NCI-H345 treated with DMSO at 0.1 percent for 48 hours (cell line): Measurements from ENCODE around the gene STK32B.
"Not testable (repeated sequence)": the region's sequence is repeated elsewhere in the genome, so short reads cannot be mapped to it uniquely, and the experiment has no call there.

ENCODE experiments used
- DNase-seq: peaks from one replicate; lab custom pipeline; 2025; ENCODE audit not compliant: unreplicated experiment; lab: John Stamatoyannopoulos, UW

The STK32B gene

DNA sequence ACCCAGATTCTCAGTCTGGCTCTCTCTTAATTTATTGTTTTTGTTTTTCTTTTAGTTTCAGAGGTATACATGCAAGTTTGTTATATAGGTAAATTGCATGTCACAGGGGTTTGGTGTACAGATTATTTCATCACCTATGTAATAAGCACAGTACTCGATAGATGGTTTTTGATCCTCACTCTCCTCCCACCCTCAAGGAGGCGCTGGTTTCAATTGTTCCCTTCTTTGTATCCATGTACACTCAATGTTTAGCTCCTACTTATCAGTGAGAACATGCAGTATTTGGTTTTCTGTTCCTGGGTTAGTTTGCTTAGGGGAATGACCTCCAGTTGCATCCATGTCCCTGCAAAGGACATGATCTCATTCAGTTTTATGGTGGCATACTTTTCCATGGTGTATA, 198.4 kb downstream of the STK32B start:
- no peak for DNase-seq

DNA sequence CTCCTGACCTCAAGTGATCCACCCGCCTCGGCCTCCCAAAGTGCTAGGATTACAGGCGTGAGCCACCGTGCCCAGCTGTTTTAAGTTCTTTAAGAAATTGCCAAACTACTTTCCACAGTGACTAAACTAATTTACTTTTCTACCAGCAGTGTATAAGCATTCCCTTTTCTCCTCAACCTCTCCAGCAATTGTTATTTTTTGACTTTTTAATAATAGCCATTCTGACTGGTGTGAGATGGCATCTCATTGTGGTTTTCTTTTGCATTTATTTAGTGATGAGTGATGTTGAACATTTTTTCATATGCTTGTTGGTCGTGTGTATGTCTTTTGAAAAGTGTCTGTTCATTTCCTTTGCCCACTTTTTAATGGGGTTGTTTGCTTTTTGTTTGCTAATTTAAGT, 199.3 kb downstream of the STK32B start:
- not testable (repeated sequence) for DNase-seq

GRCh38 chr4:5256421-5256820, 205.1 kb downstream of the STK32B start:
- no peak for DNase-seq

- no peak for DNase-seq
These were observed 205.8 kb downstream of the STK32B start for GRCh38 chr4:5257086-5257485.

DNA sequence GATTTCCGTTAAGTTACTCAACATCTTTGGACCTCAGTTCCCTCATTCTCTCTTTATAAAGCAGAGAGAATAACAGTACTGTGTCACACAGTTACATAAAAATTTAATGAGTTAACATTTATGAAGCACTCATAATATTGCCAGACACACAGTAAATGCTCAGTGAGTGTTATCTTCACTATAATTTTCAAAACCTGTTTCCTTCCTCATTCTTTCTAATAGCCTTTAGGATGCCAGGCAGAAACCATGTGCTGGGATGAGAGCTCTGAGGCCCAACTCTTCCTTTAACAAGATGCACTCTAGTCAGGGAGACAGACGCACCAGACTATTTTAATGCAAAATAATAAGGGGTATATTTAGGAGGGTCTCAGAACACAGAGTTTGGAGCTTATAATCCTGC, 208.2 kb downstream of the STK32B start:
- no peak for DNase-seq

DNA sequence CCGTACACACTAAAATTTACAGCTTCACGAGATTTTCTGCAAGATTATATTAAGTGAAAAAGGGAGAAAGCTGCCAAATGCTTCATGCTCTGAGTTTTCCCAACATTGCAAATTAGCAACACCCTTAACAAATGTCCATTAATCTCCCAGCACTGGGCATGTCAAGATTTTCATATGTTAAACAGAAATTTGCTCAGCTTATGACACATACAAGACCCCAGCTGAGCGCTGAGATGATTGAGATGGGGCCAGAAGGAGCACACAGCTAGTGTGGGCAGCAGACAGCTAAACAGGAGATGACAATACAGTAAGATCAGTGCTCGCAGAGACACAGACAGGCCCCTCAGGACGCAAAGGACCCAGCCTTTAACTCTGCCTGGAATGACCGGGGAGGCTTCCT, 208.8 kb downstream of the STK32B start:
- DNase-seq = no peak

- DNase-seq = no peak
These were observed 210.6 kb downstream of the STK32B start for GRCh38 chr4:5261866-5262265.

- no peak for DNase-seq
These were observed 215.7 kb downstream of the STK32B start for GRCh38 chr4:5266991-5267390.

GRCh38 chr4:5267408-5267807, 216.1 kb downstream of the STK32B start:
- no peak for DNase-seq

- DNase-seq = no peak
These were observed 225.3 kb downstream of the STK32B start for GRCh38 chr4:5276475-5277075.

DNA sequence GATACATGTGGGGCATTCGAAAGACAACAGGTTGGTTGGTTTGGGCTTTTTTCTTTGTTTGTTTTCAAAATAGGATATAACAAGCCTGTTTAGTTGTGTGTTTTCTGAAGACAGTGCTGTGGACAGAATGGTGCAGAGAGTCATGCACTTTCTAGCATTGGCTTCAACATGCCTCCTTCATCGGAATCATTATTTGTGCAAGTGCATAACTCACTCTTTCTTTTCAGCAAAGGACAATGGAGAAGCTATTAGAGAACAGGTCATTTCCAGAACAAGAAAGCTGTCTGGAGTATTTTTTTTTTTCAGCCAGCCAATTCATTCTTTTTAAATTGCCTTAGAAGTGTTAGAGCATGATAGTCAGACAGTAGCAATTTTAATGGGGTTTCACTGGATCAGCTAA, 225.8 kb downstream of the STK32B start:
- peak; percentile 15 for DNase-seq

DNA sequence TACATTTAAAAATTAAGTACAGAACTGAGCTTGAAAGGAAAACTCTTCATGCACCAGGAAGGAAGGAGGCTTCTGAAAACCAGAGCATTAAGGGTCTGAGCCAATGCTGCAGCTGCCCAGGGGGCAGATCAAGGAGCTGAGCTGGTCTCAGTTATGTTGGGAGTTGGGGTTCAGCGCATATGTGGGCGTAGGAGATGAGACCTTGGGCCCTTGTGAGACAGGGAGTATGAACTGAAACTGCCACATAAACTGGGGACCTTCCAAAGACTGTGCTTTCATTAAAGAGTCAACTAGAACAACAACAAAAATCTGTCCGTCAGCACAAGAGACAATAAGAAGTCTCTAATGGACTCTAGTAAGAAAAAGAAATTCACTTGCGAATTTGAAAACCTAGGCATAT, 226.9 kb downstream of the STK32B start:
- DNase-seq = no peak

DNA sequence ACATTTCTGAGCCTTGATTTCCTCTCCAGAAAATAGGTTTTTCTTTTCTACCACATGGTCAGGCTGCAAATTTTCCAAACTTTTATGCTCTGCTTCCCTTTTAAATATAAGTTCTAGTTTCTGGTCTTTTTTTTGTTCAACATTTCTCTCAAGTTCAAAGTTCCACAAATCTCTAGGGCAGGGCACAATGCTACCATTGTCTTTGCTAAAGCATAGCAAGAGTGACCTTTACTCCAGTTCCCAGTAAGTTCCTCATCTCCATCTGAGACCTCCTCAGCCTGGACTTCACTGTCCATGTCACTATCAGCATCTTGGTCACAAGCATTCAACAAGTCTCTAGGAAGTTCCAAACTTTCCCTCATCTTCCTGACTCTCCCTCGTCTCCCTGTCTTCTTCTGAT, 228.8 kb downstream of the STK32B start:
- DNase-seq = not testable (repeated sequence)

DNA sequence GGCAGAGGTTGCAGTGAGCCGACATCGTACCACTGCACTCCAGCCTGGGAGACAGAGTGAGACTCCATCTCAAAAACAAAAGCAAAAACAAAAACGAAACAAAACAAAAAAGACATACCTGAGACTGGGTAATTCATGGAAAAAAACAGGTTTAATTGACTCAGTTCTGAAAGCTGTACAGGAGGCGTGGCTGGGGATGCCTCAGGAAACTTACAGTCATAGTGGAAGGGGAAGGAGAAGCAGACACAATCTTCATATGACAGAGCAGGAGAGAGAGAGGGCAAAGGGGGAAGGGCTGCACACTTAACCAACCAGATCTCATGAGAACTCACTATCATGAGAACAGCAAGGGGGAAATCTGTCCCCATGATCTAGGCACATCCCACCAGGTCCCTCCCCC, 229.5 kb downstream of the STK32B start:
- no peak for DNase-seq

GRCh38 chr4:5283837-5284236, 232.6 kb downstream of the STK32B start:
- DNase-seq = no peak

- no peak for DNase-seq
These were observed 233.2 kb downstream of the STK32B start for GRCh38 chr4:5284517-5284916.

- DNase-seq = peak; percentile 25
These were observed 240.8 kb downstream of the STK32B start for GRCh38 chr4:5292101-5292500.

GRCh38 chr4:5298000-5298787, 246.9 kb downstream of the STK32B start:
- DNase-seq = not testable (repeated sequence)

DNA sequence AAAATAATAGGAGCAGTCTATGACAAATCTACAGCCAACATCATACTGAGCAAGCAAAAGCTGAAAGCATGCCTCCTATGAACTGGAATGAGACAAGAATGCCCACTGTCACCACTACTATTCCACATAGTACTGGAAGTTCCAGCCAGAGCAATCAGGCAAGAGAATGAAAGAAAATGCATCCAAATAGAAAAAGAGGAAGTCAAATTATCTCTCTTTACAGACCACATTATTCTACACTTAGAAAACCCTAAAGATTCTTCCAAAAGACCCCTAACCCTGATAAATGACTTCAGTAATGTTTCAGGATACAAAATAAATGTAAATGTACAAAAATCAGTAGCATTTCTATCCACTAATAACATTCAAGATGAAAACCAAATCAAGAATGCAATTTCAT, 249.0 kb downstream of the STK32B start:
- DNase-seq = no peak

DNA sequence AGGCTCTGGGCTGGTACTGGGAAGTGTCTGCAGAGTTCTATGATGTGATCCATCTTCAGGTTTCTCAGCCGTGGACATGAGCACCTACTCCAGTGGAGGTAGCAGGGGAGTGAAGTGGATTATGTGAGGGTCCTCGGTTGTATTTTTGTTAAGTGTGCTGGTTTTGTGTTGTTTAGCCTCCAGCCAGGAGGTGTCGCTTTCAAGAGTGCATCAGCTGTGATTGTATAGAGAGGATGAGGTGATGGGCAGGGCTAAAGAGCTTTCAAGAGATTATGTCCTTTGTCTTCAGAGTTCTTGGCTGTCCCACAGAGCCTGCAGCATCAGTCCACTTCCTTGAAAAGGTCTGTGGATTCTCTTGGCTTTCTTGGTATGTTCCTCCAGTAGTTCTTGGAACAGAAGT, 256.6 kb downstream of the STK32B start:
- DNase-seq = no peak

GRCh38 chr4:5322321-5322720, 271.0 kb downstream of the STK32B start:
- DNase-seq = no peak

DNA sequence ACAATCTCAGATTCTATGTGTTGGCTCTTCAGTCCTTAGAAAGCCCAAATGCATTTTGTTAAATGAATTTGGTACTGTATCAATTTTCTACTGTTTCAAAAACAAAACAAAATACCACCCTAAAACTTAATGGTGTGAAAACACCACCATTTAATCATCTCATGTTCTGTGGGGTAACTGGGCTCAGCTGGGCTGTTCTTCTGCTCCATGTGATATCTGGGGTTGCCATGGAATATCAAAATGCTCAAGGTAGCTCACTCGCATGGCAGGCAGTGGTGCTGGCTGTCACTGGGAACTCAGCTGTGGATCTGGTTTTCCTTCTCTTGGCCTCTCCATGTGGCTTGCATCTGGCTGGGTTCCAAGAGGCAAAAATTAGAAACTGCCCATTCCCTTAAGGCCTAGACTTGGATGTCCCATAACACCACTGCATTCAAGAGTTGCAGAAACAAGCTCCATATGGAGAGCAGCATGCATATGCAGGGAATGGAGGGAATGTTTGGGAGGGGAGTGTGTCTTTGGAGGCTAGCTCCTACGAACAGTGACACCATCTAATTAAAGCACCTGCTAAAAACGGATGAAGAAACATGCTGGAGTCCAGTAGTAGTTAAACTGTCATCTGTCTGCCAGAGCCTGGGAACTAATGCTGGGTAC, 279.2 kb downstream of the STK32B start:
- no peak for DNase-seq
